HG02981 (cell line): ENCODE results near the gene CHAT.
A peak's percentile ranks its signal among the peaks of the same experiment; 100 is the strongest.
"Not testable (repeated sequence)": the region's sequence is repeated elsewhere in the genome, so short reads cannot be mapped to it uniquely, and the experiment has no call there.

ENCODE experiments used
- ATAC-seq: cut with Tn5 transposase; IDR thresholded peaks from one replicate; pipeline ENCODE4 v1.9.1; 2021; ENCODE audit warnings: mild to moderate bottlenecking, moderate library complexity; ENCODE audit not compliant: unreplicated experiment

CHAT gene

DNA sequence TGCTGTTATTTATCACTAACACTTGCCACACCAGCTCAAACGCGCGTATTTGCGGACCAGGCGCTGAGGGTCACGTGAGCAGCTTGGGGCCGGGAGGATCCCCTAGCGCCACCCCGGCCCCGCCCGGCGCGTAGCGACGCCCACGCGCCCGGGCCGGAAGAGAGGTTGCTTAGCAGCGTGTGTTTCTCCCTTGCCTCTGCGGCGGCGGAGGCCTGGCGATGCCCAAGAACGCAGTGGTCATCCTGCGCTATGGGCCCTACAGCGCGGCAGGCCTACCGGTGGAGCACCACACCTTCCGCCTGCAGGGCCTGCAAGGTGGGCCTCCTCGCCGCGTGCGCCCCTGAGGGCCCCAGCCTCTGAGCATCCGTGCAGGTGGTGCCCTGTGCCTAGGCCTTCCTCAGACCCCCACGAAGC lies 65.7 kb downstream of the CHAT start, which contains the start of gene C10orf53:
Gene C10orf53, plus strand, starts transcription at position 172 of the 414 bp plus-strand sequence. Its CDS starts 47 bp downstream, at position 219.
- peak; percentile 48 for ATAC-seq

DNA sequence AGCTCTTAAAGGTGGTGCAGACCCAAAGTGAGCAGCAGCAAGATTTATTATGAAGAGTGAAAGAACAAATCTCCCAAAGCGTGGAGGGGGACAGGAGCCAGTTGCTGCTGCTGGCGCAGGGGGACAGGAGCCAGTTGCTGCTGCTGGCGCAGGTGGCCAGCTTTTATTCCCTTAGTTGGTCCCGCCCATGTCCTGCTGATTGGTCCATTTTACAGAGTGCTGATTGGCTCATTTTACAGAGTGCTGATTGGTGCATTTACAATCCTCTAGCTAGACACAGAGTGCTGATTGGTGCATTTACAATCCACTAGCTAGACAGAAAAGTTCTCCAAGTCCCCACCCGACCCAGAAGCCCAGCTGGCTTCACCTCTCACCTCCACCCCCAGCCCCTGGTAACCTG lies 68.6 kb downstream of the CHAT start:
- not testable (repeated sequence) for ATAC-seq

DNA sequence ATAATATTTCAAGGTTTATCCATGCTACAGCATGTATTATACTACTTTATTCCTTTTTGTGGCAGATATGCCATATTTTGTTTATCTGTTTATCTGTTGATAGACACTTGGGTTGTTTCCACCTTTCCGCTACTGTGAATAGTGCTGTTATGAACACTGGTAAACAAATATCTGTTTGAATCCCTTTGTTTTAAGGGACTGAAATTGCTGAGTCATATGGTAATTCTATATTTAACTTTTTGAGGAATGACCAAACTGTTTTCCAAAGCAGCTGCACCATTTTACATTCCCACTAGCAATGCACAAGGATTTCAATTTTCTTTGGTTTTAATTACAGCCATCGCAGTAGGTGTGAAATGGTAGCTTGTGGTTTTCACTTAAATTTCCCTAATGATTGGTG lies 69.0 kb downstream of the CHAT start:
- no peak for ATAC-seq

DNA sequence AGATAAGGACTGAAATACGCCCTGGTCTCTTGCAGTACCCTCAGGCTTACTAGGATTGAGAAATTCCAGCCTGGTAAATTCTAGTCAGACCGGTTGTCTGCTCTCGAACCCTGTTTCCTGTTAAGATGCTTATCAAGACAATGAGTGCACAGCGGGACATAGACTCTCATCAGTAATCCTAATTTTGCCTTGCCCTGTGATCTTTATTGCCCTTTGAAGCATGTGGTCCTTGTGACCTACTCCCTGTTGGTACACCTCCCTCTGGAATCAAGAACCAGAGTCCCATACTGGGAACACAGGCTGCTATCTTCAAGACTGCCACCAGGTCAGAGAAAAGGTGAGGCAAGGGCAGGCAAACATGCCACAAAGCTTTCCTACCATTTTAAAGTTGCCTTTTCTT lies 72.8 kb downstream of the CHAT start:
- no peak for ATAC-seq

DNA sequence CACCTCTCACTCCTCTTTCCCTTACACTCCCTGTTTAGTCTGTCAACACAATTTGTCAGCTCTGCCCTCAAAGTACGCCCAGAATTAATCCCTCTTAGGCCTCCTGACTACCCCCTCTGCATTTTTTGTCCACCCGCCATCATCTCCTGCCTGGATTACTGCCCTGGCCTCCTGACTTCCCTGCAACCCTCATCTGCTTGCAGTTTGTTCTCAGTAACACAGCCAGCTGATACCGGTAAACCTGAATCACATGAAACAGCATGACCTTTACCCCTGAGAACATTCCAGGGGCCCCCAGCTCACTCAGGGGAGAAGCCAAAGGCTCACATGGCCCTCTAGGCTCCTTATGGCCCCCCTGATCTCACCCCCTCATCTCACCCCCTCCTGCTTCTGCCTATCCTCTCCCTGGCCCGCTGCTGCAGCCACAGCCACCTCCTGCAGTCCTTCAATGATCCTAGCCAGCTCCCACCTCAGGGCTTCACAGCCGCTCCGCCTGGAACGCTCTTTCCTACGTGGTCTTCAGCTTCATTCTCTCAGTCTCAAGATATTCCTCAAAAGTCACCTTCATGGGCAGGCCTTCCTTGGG lies 74.5 kb downstream of the CHAT start:
- ATAC-seq: no peak

DNA sequence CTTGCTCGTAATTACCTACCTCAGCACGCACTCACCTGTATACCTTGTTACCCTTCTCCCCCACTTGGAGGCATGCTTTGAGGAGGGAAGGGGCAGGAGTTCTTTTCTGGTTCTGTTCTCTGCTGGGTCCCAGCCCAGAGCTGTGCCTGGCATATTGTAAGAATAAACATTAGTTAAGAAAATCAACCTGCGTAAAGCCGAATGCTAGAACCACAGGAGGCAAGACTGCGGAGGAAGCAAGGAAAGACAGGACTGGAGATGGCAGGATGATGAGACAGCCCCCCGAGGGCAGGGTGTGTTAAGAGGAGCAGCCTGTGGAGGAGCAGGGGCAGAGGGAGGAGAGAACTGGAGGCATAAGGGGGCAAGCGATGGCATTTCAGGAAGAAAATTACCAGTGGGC lies 75.1 kb downstream of the CHAT start:
- no peak for ATAC-seq

DNA sequence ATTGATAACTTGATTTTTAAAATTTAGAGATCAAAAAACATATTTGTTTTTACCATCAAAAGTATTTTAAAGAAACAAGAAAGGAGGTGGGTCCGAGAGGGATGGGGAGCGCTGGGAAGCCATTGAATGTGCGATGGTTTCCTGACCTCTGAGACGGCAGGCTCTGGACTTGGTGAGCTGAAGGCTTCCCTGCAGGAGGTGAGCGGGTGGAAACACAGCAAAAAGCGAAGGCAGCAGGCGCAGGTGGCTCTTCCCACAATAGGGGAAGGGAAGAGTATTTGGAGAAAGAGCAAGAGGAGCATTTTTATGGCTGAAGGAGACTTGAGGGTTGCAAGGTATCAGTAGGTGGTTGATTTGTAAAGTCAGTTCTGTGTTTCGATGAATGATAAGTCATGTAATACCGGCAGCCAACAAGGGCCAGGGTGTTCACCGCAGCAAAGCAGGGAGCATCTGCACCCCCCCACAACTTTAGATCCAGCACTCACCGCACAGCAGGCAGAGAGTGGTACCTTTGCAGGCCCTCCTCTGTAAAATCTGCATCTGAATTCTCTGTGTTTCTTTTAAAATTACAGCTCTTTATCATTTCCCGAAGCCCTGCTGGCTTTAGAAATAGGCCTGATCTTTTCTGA lies 76.2 kb downstream of the CHAT start:
- ATAC-seq: no peak

DNA sequence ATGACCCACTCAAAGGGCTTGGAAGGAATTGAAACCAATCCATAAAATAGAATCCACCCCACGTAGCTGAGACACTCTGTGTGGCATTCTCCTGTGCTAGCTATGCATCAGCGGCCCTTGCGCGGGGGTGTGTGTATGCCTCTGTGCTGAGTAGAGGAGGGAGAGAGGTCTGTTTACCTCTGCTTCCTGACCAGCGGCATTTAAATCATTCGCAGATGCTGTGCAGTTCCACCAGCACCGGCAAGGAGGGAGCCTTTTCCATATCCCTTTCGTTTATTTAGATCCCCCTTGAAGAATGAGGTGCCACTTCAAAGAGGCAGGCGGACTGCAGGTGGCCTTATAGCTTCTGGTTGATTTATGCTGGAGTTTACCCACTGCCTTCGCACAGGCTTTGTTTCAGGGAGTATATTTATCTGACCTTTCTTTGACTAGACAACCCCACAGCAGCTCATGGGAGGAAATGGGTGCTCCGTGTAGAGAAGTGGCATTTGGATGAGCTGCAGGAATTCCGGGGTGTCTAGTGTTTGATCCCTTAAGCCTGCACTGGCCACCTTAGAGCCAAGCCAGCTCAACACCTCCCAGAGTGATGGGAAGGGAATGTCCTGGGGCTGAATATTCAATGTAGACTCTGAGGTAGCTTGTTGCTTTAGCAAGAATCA lies 77.0 kb downstream of the CHAT start:
- ATAC-seq: no peak

DNA sequence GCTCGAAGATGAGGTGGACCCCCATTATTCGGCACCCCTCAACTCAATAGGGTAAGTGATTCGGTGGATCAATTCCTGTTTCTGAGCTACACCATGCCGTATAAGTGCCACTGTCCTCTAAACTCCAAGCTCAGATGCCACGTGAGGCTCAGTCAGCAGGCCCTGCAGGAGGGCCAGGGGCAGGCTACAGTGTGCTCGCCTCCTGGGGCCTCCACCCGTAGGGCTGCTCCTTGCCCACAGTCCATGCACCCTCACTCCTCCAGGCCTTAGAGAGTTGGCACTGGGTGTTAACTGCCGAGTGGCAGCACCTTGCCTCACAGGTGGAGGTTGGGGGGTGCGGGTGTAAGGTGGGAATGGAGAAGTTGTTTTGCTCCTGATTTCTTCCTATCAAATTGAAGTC lies 77.8 kb downstream of the CHAT start:
- ATAC-seq: no peak

DNA sequence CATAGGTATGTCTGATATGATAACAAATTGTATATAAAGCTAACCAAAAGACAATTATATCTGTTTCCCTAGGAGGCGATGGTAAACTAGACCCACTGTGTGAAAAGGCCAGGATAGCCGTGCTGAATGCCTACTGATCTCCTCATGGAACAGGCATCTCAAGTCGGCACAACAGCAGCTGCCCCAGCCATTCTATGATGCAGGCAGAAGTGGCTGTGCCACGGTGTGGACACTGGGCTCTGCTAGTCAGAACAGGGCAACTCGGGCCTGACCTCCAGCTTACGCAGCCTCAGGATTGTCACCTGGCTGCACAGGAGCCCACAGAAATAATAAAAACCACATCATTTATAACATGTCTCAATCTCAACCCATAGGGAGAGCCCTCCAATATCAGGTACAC lies 80.6 kb downstream of the CHAT start:
- ATAC-seq: no peak

DNA sequence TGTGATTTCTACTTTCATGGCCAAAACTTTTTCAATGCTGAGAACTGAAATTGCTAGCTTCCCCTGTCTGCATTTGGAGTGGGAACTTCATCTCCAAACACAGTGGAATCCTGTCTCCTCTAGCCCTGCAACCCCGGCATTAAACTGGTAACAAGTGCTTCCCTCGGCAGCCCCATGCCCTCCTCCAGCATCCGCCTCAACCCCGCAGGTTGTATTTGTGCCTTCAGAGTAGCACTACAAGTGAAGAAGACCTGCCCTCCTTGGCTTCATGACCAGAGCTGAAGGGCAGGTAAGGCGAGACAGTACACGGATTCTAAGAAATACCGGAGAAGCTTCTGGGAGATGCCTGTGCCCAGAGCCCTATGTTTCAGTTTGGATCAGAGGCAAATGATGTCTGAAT lies 82.5 kb downstream of the CHAT start:
- no peak for ATAC-seq

DNA sequence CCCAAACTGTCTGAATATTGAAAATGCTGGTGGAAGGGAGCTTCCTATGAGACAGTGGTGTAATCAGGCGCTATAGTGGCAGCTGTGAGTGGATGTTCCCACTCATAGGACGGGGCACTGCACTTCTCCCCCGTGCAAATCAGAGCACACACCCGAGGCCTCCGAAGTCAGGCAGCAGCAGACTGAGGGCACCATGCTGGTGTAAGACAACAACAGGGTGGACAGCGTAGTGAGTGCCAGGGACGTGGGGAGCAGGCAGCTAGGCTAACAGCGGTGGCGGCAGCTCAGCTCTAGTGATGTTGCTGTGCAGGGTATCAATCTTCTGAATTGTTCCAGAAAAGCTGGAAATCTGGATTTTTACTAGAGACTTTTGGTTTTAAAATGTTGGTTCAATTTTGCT lies 84.8 kb downstream of the CHAT start:
- no peak for ATAC-seq

DNA sequence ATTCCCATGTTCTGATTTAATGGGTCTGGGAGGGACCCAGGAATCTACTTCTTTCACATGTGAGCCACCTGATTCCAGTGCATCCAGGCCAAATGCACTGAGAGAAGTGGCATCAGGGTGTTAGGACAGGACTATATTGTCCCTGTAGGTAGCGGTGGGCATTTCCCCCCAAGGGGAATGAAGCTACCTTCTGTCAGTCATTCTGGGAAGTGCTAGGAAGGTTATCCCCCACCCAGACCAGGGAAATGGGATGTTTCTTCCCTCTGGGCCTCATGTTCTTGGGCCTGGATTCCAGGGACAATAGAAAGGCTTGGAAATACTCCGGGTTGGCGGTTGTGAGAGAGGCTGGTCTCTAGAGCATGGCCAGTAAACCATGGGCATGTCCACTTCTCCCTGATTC lies 86.4 kb downstream of the CHAT start:
- no peak for ATAC-seq

DNA sequence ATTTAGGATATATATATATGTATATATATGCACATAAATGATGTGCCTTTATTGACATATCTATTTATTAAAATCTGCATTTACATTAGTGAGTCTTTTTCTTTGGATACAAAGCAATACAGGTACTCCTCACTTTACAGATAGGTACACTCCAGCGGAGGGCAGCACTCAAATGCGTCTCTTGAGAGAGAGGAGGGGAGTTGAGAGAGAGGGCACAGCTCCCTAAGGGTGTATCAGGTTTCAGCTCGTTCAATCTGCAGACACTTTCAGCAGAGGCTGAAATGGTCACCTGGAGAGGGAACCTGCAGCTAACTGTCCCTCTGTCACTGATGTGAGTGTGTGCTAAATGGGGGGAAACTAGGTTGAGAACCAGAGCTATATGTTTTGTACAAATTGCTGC lies 87.2 kb downstream of the CHAT start:
- no peak for ATAC-seq

DNA sequence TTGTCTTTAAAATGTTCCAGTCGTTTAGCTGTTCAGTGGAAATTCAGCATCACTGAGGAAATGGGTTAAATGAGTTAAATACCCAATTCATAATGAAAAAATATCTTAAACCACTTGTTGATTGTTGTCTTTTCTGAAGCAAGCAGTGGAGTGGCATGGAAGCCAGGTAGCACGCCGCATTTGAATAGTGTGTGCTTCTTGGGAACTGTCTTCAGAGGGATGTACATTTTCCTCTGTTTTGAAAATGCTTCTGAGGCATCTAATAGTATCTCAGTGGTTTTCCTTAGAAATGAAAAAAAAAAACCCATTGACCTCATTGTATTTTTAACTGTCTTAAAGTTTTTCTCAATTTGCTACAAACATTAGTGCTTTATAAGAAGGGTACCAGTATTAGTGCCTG lies 93.7 kb downstream of the CHAT start:
- no peak for ATAC-seq

DNA sequence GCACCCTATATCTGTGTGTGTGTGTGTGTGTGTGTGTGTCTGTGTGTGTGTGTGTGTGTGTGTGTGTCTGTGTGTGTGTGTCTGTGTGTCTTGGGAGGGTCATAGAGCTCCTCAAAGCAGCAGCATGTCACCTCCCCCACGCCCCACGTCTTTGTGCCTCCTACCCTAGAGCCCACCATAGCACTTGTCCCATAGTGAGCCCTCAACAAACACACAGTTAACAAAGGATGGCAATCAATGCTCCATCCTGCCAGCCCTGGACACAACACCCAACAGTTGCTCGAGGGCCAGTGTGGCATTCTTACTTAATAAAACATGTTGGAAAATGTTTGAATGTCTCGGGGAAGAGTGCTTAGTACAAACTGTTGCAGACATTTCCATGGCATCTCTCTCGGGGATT lies 96.1 kb downstream of the CHAT start:
- no peak for ATAC-seq

DNA sequence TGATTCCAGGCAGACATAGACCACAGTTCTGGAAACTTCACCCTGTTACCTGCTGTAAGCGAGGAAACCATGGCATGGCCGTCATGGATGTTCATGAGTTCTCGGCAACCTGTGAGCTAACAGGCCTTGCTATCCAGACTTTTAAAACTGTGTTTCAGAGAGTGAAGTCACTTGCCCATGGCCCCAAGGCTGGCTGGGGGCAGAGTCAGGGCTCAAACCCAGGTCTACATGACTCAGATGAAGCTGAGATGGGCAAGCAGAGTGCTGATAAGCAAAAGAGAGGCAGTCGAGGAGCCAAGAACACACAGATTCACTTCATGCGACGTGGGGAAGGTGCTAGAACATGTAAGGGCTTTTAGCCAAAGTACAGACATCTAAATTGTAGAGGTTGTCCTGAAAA lies 97.1 kb downstream of the CHAT start:
- ATAC-seq: no peak

DNA sequence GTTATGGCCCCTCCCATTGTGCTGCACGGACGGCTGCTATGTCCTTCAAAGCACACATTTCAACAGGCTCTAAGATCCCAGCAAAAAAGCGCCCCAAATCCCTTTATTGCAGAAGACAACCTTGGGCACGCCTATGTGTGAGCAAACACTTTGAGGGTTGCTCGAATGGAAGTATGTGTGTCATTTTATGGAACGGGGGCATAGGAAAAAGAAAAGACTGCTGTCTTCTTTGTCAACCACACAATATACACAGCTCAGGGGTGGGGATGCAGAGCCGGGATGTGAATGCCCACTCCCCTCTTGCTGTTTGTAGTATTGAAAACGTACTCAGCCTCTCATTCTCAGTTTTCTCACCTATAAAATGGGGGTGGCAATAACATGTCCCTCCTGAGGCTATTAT lies 97.6 kb downstream of the CHAT start:
- no peak for ATAC-seq

DNA sequence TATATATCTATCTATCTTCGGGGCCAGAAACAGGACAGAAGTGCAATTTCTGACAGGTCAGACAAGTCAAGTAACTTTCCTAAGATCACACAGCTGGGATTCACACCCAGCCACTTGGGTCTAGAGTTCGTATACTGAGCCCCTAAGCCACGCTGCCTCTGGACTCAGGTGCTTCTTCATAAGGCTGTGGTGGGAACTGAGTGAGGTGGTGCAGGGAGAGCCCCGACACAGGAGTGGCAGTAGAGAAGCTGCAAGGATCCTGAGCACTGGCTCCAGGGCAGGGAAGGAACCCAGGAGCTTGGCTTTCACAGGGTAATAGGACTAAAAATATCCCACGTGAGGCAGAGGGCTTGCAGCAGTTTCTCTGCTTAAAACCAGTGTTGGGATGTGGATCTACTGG lies 99.4 kb downstream of the CHAT start:
- ATAC-seq: no peak
